Anterior cingulate cortex (tissue), 58 donors: ENCODE data around the gene PRR3.

ENCODE experiments used
- DNase-seq, 58 donors: peaks; one replicate each; lab custom pipeline; 2025; lab: John Stamatoyannopoulos, UW

PRR3 gene

DNA sequence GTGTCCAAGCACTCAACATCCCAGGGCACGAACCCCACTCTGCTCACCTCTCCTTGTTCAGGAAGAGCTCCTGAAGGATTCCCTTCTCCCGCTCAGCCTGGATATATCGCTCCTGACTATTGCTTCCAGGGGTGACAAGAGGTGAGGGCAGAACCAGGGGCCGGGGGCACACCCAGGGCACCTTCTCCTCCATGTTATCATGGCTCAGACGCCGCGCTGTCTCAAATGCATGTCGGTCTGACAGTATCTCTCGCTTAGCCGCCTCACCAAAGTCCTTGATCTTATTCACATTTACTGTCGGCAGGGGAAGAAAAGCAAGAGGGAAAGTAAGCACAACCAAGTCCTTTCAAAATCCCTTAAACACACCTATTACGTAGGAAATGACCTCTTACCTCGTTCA is 46.9 kb downstream of the PRR3 start:
- DNase-seq, result no peak

DNA sequence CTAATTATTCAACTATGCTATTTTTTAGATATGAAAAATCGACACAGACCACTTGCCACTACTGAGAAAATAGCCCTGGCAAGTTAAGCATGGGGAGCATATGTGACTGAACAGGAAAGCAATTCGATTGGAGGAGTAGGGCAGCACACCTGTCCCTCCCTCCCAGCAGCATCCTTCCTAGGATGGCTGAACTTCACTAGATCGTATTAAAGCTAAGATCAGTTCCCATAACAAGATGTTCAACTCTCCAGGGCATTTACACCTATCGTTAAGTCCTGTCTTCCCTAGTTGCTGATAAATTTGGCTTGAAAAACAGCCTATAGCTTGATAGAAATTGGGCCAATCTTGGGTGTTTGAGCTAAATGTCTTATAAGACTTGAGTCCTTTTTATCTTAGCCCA is 53.0 kb downstream of the PRR3 start:
- DNase-seq, result no peak

DNA sequence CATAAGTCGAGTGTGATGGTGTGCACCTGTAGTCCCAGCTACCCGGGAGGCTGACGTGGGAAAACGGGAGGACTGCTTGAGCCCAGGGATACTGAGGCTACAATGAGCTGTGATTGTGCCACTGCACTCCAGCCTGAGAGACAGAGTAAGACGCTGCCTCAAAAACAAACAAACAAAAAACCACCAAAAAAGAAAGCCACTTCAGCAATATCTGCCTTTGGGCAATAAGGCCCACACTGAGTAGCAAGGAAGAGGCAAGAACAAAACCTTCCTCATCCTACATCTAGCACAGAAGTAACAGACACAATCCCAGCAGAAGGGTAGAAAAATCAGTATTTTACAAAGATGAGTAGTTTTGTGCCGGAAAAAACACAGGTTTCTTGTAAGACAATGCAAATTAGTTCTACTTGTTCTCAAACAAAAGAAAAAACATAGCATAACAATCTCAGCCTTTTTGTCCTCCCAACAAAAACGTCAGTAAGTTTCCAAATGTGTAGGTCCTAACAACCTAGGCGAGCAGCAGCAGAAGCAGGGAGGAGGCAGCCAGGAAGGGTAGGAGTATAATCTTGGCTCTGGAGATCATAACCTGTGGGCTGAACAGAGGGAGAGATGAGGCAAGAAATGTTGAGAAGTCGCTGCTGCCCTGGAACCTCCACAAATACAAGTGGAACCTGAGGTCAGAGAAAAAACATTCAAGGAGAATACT is 54.2 kb downstream of the PRR3 start:
- DNase-seq, result no peak

DNA sequence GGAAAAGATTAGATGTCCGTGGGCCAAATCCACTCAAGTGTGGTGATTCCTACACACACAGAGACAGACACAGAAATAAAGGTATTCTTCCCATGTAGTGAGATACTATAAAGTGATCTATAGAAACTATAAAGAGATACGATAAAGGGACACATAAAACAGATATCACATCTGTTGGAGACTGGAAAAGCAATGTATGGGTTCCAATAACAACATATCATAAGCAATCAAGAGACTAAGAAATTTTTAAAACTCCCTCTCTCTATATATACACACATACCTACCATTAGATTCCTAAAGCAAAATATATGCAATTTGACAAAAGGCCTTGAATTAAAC is 54.7 kb downstream of the PRR3 start:
- DNase-seq, result no peak

DNA sequence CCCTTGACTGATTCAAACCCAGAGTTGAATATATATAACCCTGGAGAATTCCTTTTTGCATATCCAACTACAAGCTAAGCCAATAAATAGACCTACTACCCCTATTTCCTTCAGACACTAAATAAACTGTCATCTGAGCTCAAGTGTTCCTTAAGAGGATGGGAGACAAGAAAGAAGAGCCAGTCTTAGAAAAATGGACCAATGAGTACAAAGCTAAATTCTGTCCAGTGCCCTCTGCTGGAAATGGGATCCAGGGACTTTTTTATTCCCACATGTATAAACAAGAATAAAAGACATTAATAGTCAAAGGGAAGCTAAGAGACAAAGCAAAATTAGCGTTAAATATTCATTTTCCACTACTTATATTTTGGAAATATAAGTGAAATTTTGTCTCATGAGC is 55.1 kb downstream of the PRR3 start:
- no peak for DNase-seq

DNA sequence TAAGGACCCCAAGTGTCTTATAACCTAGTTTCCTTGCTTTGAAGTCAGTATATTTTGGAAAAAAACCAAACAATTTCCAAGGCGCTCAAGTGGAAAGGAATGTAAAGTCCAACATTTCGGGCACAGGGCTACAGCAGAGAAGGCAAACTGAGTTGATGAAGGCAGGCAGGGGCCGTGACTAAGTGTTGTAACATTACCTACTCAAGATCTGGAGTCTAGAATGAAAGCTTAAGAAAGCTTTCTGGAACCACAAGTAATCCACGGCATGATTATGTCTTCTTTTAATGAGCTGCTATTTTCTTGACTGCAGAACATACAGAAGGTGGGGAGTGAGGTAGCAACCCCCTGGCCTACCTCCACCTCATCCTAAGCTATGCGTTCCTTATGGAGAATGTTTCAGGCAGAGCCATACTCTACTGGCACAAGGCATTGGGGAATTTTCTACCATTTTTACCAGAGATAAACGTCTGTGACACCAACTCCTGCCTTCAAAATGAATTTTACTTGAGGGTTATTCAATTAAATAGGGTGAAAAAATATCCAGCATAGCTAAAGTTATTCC is 55.7 kb downstream of the PRR3 start:
- DNase-seq, result no peak
